BLaER1 (cell line): ENCODE measurements around the gene BDKRB2.

ENCODE experiments used
- H3K27ac ChIP-seq: shearing (Covaris generic); formaldehyde crosslinking; 2 replicates; pipeline ENCODE4 v1.8.1; 2022
- H3K27me3 ChIP-seq: shearing (Covaris generic); formaldehyde crosslinking; 2 replicates; pipeline ENCODE4 v1.8.1; 2022
- H3K36me3 ChIP-seq: shearing (Covaris generic); formaldehyde crosslinking; 2 replicates; pipeline ENCODE4 v1.8.1; 2022
- H3K4me1 ChIP-seq: shearing (Covaris generic); formaldehyde crosslinking; 2 replicates; pipeline ENCODE4 v1.8.1; 2022
- H3K4me2 ChIP-seq: shearing (Covaris generic); formaldehyde crosslinking; 2 replicates; pipeline ENCODE4 v1.8.1; 2022
- H3K4me3 ChIP-seq: shearing (Covaris generic); formaldehyde crosslinking; 2 replicates; pipeline ENCODE4 v1.8.1; 2022
- H3K9ac ChIP-seq: shearing (Covaris generic); formaldehyde crosslinking; 2 replicates; pipeline ENCODE4 v1.8.1; 2022
- H3K9me3 ChIP-seq: shearing (Covaris generic); formaldehyde crosslinking; 2 replicates; pipeline ENCODE4 v1.8.1; 2022
- H4K20me1 ChIP-seq: shearing (Covaris generic); formaldehyde crosslinking; 2 replicates; pipeline ENCODE4 v1.8.1; 2022
- Cebpa-rat ChIP-seq: shearing (Covaris generic); IDR thresholded peaks from 2 replicates; pipeline ENCODE4 v1.8.1; 2022

Gene BDKRB2

DNA sequence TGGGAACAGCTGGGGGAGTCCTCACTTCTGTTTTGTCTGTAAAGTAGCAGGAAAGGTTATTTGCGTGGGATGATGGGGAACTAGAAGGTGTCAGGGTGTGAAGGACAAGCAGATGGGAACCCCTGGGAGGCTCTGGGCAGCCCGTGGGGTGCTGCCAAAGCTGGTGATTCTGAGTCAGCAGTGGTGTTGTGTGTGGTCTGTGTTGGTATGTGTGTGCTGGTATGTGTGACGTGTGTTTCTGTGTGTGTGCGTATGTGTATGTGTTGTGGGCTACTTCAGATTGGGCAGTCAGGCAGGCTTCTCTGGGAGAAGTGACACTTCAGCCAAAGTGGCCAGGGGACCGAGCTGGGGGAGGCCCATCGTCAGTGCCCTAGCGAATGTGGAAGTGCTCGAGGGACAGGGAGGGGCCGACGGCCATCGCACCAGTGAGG is 15.3 kb upstream of the BDKRB2 start:
- Histone ChIP-seq H4K20me1 (no peaks in the 10 kb centered on the region), H3K9ac (no peak overlapping the region), H3K36me3 (no peaks in the 10 kb centered on the region), H3K4me2 (no peak overlapping the region), H3K27ac (no peak overlapping the region), H3K27me3 (no peaks in the 10 kb centered on the region), H3K4me1 (0 out of 2 replicates have a peak, but pooled peaks cover 5% of the 10 kb centered on the region), H3K4me3 (no peak overlapping the region), H3K9me3 (no peaks in the 10 kb centered on the region)
- no peak for TF ChIP-seq Cebpa-rat

DNA sequence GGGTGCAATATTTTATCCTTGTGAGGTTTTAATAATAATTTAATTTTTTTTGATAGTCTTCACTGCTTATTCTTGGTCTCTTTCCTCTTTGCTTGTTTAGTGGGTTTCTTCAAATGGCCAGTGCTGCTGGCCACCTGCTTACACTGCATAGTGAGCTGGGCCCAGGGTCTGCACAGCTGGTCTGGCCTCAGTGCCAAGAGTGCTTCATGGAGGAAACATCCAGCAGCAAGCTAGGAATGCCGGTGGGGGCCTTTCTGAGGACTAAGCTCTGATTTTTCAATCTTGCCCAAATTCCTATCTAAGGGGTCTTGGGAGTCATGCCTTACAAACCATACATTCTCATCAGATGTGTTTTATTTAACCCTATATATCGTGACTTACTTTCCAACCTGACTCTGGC is 13.3 kb upstream of the BDKRB2 start:
- TF ChIP-seq Cebpa-rat, result no peak
- H3K9ac ChIP-seq, result no peak overlapping the region
- H3K9me3 ChIP-seq, result 0 out of 2 replicates have a peak, but pooled peaks cover 5% of the 10 kb centered on the region
- no peak overlapping the region for H3K27ac ChIP-seq
- peaks cover 18% of the 10 kb centered on the region for H3K4me1 ChIP-seq
- H3K4me3 ChIP-seq, result no peak overlapping the region
- H4K20me1 ChIP-seq, result no peaks in the 10 kb centered on the region
- H3K36me3 ChIP-seq, result no peaks in the 10 kb centered on the region
- no peaks in the 10 kb centered on the region for H3K27me3 ChIP-seq
- H3K4me2 ChIP-seq, result no peak overlapping the region

DNA sequence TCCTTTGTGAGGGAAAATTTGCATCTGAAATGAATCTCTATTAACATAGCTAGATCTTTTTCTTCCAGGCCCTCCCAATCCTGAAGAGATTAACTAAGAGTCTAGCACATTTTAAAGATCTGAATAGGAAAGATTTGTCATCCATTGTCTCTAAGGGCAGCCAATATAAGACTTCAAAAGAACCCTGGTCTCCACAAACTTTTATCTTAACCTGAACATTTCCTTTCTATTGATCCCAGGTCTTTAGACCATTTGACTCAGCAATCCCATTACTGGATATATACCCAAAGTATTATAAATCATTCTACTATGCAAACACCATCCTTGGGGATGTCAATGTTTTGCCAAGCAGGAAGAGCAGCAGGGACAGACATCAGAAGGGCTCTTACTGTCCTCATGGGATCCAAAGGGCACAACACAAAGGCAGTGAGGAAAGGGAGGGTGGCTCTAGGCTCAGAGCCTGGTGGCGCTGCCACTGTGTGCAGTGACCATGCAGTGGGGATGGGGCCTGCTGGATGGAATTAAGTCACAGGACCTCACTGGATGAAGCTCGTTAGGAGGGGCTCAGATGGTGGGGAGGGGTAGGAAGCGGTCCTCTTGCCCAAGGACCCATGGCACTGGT is 12.7 kb upstream of the BDKRB2 start:
- Histone ChIP-seq H3K9me3 (0 out of 2 replicates have a peak, but pooled peaks cover 5% of the 10 kb centered on the region), H3K4me1 (peaks cover 21% of the 10 kb centered on the region), H4K20me1 (no peaks in the 10 kb centered on the region), H3K4me3 (no peak overlapping the region), H3K9ac (no peak overlapping the region), H3K27ac (no peak overlapping the region), H3K36me3 (no peaks in the 10 kb centered on the region), H3K27me3 (no peaks in the 10 kb centered on the region), H3K4me2 (no peak overlapping the region)
- TF ChIP-seq Cebpa-rat, result no peak

DNA sequence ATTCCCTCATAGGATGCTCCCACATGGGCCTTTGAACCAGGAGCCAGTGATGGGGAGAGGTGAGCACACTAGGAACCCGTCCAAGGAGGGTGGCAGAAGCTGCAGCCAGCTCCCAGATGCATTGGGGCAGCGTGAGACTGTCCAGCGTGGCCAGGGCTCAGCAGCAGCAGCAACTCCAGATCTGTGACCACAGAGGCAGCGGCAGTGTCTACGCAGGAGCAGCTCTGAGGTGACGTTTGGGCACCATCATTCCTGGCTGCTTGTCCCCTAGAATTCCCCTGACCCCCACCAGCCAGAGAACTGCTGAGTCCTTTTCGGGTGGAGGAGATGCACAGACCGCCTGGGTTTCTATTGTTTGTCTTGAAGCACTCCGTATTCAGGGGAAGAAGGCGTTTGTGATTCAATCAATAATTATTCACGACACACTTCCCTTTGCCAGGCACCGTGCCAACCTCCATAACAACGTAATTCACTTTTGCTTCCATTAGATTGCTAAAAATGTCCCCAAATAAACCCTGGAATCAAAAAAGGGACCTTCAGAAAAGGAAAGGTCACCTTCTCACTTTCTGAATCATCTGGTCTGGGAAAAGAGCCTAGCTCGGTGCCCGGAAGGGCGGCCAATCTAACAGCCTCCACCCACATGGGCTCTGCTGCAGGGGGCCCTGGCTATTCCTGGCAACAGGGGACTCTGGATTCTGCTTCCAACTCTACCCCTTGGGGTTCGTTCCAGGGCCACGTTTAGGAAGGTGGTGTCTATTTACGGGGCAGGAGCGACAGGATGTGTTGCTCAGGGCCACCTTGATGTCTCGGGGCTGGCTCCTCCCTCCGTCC is 11.4 kb upstream of the BDKRB2 start:
- TF ChIP-seq Cebpa-rat, result no peak
- no peaks in the 10 kb centered on the region for H4K20me1 ChIP-seq
- H3K4me1 ChIP-seq, result peaks cover 20% of the 10 kb centered on the region
- no peak overlapping the region for H3K4me3 ChIP-seq
- no peaks in the 10 kb centered on the region for H3K36me3 ChIP-seq
- no peaks in the 10 kb centered on the region for H3K27me3 ChIP-seq
- H3K9me3 ChIP-seq, result 0 out of 2 replicates have a peak, but pooled peaks cover 5% of the 10 kb centered on the region
- no peak overlapping the region for H3K27ac ChIP-seq
- no peak overlapping the region for H3K9ac ChIP-seq
- no peak overlapping the region for H3K4me2 ChIP-seq

DNA sequence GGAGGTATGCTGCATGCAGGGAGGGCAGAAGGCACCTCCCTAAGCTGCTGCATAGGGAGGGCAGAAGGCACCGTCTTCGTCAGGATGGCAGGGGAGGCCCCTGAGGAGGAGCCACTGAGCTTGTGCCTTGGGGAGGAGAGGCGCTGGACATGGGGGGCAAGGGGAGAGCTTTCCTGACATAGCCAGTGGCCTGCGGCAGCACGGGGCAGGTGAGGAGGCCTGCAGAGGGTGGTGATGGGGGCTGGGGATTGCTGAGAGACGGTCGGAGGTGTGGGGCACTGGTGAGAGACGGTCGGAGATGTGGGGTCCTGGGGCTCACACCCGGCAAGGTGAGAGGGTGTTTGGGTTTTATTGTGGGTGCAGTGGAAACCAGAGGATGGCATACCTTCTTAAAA is 10.4 kb upstream of the BDKRB2 start:
- H3K4me2 ChIP-seq, result no peak overlapping the region
- no peaks in the 10 kb centered on the region for H3K36me3 ChIP-seq
- peaks cover 28% of the 10 kb centered on the region for H3K4me1 ChIP-seq
- no peaks in the 10 kb centered on the region for H4K20me1 ChIP-seq
- H3K9ac ChIP-seq, result no peak overlapping the region
- TF ChIP-seq Cebpa-rat, result no peak
- no peak overlapping the region for H3K4me3 ChIP-seq
- no peaks in the 10 kb centered on the region for H3K27me3 ChIP-seq
- H3K9me3 ChIP-seq, result 0 out of 2 replicates have a peak, but pooled peaks cover 5% of the 10 kb centered on the region
- H3K27ac ChIP-seq, result no peak overlapping the region

DNA sequence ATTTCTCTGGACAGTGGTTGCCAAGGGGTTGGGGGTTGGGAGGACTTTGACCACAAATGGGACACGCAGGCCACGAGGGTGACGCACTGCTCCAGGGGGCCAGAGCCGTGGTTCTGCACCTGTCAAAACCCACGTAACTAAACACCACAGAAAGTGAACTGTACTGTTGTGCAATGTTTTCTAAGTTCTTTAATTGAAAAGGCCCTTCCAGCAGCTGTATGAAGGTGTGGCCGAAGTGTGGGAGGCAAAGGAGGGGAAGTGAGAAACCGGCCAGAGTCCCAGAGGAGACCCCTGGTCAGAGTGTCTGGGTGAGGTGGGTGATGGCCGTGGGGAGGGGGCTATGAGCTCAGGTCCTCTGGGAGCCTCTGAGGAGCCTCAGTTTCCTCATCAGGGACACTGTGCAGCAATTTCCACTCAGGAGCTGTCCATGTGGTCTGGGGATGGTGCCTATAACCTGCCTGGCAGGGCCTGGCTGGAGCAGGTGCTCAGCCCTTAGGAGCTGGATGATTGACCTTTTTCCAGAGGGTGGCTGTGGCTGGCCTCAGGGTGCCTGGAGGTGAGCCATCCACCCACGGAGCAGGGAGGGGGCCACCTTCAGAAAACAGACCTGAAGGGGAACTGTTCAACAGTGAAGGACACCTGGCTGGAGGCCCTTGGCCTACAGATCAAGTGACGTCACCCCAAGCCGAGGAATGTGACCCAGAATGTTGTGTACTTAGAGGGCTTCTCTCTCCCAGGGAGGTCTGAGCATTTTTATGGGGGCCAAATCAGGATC is 9.8 kb upstream of the BDKRB2 start:
- no peak overlapping the region for H3K9ac ChIP-seq
- no peaks in the 10 kb centered on the region for H3K27me3 ChIP-seq
- peaks cover 28% of the 10 kb centered on the region for H3K4me1 ChIP-seq
- 0 out of 2 replicates have a peak, but pooled peaks cover 5% of the 10 kb centered on the region for H3K9me3 ChIP-seq
- no peak for TF ChIP-seq Cebpa-rat
- no peaks in the 10 kb centered on the region for H3K36me3 ChIP-seq
- H3K27ac ChIP-seq, result no peak overlapping the region
- H3K4me2 ChIP-seq, result 0 out of 2 replicates have a peak overlapping the region, but pooled peaks have one; percentile 19
- no peaks in the 10 kb centered on the region for H4K20me1 ChIP-seq
- H3K4me3 ChIP-seq, result no peak overlapping the region

DNA sequence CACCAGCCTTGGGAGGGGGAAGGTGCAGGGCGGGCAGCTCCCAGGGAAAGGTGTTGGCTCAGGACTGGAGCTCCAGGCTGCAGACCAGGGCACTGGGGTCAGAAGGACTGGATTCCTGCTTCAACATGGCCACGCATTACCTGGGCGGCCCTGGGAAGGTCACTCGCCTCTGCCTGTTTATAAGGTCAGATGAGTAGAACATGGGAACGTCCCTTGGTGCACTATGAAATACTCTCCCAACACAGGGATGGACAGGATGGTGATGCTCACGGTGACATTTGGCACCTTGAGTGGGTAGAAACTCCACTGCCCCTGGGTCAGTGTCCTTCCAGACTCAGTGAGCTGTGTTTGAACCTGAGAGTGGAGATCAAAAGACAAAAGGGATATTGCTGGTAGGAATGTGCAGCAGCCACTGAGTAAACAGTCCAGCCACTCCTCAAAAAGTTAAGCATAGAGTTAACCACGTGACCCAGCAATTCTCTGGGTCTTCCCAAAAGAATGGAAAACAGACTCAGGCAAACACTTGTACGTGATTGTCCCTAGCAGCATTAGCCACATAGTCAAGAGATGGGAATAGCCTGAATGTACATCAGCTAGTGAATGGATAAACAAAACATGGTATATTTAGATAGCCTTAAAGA is 9.1 kb upstream of the BDKRB2 start:
- TF ChIP-seq Cebpa-rat, result no peak

DNA sequence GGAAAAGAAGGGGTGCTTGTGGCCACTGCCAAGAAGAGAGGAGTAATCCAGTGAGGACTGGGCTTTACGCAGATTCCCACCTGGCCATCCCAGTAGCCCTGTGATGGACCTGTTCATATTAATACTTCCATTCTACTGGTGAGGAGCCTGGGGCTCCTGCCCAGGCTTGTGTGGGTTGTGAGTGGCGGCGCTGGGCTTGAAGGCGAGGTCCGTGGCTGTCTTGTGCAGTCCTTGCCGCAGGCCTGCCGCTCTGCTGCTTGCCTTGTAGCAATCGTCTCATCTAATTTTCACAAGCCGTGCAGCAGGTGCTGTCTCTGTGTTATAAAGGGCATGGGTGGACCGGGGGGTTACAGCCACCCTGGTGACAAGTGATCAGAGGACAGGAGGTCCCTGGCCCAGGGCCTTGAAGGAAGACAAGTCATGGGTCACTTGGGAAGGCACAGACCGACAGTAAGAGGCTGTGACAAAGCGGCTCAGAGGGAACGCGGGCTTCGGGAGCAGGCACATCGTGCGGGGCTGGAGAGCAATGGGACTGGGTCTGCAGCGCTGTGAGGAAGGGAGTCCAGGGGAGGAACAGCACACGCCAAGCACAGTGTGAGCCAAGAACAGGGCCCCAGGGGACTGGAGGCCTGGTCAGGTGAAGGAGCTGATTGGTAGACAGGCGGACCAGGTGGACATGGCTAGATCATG is 7.3 kb upstream of the BDKRB2 start:
- no peak overlapping the region for H3K27ac ChIP-seq
- H3K36me3 ChIP-seq, result no peaks in the 10 kb centered on the region
- H3K9me3 ChIP-seq, result 0 out of 2 replicates have a peak, but pooled peaks cover 5% of the 10 kb centered on the region
- H3K27me3 ChIP-seq, result no peaks in the 10 kb centered on the region
- H3K4me1 ChIP-seq, result peaks cover 28% of the 10 kb centered on the region
- no peak overlapping the region for H3K9ac ChIP-seq
- H4K20me1 ChIP-seq, result no peaks in the 10 kb centered on the region
- no peak overlapping the region for H3K4me3 ChIP-seq
- H3K4me2 ChIP-seq, result no peak overlapping the region
- no peak for TF ChIP-seq Cebpa-rat

More for the DNA sequence above, 9.1 kb upstream of the BDKRB2 start:
- Histone ChIP-seq H3K27me3 (no peaks in the 10 kb centered on the region), H3K9me3 (0 out of 2 replicates have a peak, but pooled peaks cover 5% of the 10 kb centered on the region), H3K4me3 (no peak overlapping the region), H3K27ac (no peak overlapping the region), H3K9ac (no peak overlapping the region), H3K36me3 (no peaks in the 10 kb centered on the region), H3K4me2 (no peak overlapping the region), H3K4me1 (peaks cover 28% of the 10 kb centered on the region), H4K20me1 (no peaks in the 10 kb centered on the region)

DNA sequence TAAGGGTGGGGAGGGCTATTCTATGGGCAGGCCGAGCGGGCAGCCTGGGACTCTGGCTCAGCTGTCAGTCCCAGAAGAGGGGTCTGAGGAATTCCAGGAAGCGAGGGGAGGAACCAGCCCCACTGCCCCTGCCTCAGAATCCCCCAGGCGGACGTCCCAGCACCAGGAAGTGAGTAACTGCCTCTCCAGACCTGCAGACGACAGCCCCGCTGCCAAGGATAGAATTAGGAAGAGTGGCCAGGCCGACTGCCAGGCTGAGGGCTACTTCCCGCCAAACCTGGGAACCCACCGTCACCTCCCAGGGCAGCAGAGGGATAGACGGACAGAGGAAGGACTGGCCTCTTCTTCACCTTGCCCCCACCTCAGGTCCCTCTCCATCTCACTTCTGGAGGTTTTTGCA is 6.7 kb upstream of the BDKRB2 start:
- no peak overlapping the region for H3K27ac ChIP-seq
- no peak for TF ChIP-seq Cebpa-rat
- no peak overlapping the region for H3K4me3 ChIP-seq
- H3K4me1 ChIP-seq, result peaks cover 28% of the 10 kb centered on the region
- 0 out of 2 replicates have a peak, but pooled peaks cover 5% of the 10 kb centered on the region for H3K9me3 ChIP-seq
- no peaks in the 10 kb centered on the region for H3K36me3 ChIP-seq
- no peaks in the 10 kb centered on the region for H3K27me3 ChIP-seq
- H4K20me1 ChIP-seq, result no peaks in the 10 kb centered on the region
- peak overlapping the region; percentile 54; the same call in 1 of the 2 replicates for H3K4me2 ChIP-seq
- no peak overlapping the region for H3K9ac ChIP-seq
